ENCODE data around the gene THAP3. TPM values are rescaled to one million over a fixed set of nuclear protein-coding genes. Genes with fewer than 3 reads are reported as not detected.

The THAP3 gene, protein sequence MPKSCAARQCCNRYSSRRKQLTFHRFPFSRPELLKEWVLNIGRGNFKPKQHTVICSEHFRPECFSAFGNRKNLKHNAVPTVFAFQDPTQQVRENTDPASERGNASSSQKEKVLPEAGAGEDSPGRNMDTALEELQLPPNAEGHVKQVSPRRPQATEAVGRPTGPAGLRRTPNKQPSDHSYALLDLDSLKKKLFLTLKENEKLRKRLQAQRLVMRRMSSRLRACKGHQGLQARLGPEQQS
- 10 to 100 TPM; 17.4 to 27.6 TPM for total RNA-seq
- polyA plus RNA-seq (ENCODE audit: insufficient read length in 2 of 2), result 10 to 100 TPM; 30.6 to 31.8 TPM
- long read RNA-seq, donor 1, partial matches to known transcripts, result 7 of 12 reads
- long read RNA-seq, donor 1, other reads (novel, unspliced or antisense), result 0 of 12 reads
- long read RNA-seq, donor 2, result 0 reads
- long read RNA-seq, donor 3, result 0 reads
- long read RNA-seq, donor 4, partial matches to known transcripts, result 23 of 25 reads
- long read RNA-seq, donor 4, other reads (novel, unspliced or antisense), result 0 of 25 reads

DNA sequence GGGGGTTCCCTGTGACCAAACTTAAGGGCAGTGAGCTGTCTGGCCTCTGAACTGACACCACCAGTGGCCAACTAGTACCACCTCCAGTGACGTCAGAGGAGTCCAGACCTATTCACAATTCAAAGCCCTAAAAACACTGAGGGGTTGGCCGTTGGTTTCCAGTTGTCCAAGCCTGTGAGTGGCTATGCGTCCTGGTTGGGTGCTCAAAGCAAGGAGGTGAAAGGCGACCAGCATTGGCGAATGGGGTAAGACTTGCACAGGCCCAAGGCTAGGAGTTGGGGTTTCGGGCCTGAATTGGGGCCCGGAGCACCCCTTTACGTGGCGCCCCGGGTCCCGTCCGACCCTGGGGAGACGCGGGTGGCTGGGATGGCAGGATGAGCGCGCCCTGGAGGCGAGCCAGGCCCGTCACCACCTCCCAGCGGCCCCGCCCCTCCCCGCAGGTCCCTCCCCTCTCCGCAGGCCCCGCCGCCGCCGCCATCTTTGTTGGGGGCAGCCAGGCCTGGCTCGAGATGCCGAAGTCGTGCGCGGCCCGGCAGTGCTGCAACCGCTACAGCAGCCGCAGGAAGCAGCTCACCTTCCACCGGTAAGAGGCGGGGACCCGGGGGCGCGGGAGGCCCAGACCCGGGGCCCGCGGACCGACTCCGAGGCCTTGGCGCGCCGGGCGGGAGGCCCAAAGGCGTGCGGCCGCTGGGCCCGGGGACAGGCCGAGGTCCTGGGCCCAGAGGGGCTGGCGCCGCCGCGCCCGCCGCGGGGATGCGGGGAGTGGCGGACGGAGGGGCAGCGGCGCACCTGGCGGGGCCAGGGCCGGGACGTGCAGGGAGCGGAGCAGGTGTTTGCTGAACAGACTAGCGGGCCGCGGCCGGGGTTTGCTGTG, at the start of gene THAP3:
Gene THAP3, plus strand, starts transcription at position 159 of the 874 bp plus-strand sequence. Its CDS starts 351 bp downstream, at position 510.
- no peaks in the 10 kb centered on the region for H3K9me3 ChIP-seq (ENCODE audit: control insufficient read depth, insufficient read depth, low read length)
- peaks cover 23% of the 10 kb centered on the region for H3K4me1 ChIP-seq (ENCODE audit: control insufficient read depth, insufficient read depth, low read length)
- under 1% methylated on average over 72 of the region's 73 CpGs for WGBS (ENCODE audit: insufficient coverage)
- H3K4me3 ChIP-seq (ENCODE audit: low read depth, low read length), result peak within 1 kb of the TSS; percentile 62
- H3K36me3 ChIP-seq (ENCODE audit: control insufficient read depth, insufficient read depth, low read length), result peaks cover 79% of the 10 kb centered on the region
- peak in 3 of 6 donors; percentile 44 to 95 (median 95) for DNase-seq (ENCODE audit: low read depth in 4 of 6, low spot score in 6 of 6)
- H3K27me3 ChIP-seq (ENCODE audit: control insufficient read depth, insufficient read depth, low read length), result no peaks in the 10 kb centered on the region
- H3K27ac ChIP-seq (ENCODE audit: low read depth, low read length), result peak within 1 kb of the TSS; percentile 84

DNA sequence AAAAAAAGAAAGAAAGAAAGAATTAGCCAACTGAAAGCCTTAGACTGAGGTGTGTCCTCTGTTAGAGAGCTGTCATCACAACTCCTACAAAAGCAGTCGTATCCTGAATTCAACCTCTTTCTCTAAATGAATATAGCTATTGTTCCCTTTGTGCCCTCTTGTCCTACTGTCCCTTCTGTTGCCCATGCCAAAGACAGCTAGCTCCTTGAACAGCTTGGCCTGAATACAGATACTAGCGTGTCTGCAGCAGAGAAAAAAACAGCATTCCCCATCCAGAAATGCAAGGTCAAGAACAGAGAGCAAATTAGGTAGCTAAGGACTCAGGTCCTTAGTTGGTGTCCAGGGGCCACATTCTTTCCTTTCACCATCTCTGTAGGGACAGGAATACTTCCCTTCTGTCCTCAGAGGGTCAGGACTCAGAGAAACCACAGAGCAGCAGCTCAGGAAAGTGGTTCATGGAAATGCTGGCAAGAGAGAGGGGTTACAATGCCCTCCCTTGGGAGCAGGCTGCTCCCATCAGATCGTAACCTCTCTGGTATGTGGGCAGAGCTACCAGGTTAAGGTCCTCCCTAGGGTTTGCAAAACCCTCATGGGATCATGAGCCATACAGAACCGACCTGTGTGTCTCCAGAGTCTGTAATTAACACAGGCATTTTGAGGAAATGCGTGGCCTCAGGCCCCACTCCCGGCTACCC, 46.7 kb upstream of the THAP3 start:
- H3K4me3 ChIP-seq (ENCODE audit: low read depth, low read length), result no peak overlapping the region
- H3K27me3 ChIP-seq (ENCODE audit: control insufficient read depth, insufficient read depth, low read length), result no peaks in the 10 kb centered on the region
- 73% methylated on average over 5 of the region's 6 CpGs for WGBS (ENCODE audit: insufficient coverage)
- DNase-seq (ENCODE audit: low read depth in 4 of 6, low spot score in 6 of 6), result peak in 2 of 6 donors; percentile 4 to 32
- peaks cover 22% of the 10 kb centered on the region for H3K36me3 ChIP-seq (ENCODE audit: control insufficient read depth, insufficient read depth, low read length)
- peaks cover 41% of the 10 kb centered on the region for H3K4me1 ChIP-seq (ENCODE audit: control insufficient read depth, insufficient read depth, low read length)
- H3K27ac ChIP-seq (ENCODE audit: low read depth, low read length), result peak overlapping the region; percentile 33
- no peaks in the 10 kb centered on the region for H3K9me3 ChIP-seq (ENCODE audit: control insufficient read depth, insufficient read depth, low read length)

DNA sequence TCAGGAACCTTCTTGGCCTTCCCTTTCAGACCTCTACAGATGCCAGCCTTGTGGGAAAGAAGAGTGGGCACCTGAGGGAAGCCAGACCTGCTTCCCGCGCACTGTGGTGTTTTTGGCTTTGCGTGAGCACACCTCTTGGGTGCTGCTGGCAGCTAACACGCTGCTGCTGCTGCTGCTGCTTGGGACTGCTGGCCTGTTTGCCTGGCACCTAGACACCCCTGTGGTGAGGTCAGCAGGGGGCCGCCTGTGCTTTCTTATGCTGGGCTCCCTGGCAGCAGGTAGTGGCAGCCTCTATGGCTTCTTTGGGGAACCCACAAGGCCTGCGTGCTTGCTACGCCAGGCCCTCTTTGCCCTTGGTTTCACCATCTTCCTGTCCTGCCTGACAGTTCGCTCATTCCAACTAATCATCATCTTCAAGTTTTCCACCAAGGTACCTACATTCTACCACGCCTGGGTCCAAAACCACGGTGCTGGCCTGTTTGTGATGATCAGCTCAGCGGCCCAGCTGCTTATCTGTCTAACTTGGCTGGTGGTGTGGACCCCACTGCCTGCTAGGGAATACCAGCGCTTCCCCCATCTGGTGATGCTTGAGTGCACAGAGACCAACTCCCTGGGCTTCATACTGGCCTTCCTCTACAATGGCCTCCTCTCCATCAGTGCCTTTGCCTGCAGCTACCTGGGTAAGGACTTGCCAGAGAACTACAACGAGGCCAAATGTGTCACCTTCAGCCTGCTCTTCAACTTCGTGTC, 45.9 kb upstream of the THAP3 start:
- H3K4me3 ChIP-seq (ENCODE audit: low read depth, low read length), result peak overlapping the region; percentile 62
- 89% methylated on average over 14 of the region's 14 CpGs for WGBS (ENCODE audit: insufficient coverage)

DNA sequence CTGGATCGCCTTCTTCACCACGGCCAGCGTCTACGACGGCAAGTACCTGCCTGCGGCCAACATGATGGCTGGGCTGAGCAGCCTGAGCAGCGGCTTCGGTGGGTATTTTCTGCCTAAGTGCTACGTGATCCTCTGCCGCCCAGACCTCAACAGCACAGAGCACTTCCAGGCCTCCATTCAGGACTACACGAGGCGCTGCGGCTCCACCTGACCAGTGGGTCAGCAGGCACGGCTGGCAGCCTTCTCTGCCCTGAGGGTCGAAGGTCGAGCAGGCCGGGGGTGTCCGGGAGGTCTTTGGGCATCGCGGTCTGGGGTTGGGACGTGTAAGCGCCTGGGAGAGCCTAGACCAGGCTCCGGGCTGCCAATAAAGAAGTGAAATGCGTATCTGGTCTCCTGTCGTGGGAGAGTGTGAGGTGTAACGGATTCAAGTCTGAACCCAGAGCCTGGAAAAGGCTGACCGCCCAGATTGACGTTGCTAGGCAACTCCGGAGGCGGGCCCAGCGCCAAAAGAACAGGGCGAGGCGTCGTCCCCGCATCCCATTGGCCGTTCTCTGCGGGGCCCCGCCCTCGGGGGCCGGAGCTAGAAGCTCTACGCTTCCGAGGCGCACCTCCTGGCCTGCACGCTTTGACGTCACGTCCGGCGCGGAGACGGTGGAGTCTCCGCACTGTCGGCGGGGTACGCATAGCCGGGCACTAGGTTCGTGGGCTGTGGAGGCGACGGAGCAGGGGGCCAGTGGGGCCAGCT, 45.1 kb upstream of the THAP3 start, which contains the start of gene ZBTB48:
Gene ZBTB48, plus strand, starts transcription at position 621 of the 745 bp plus-strand sequence. CDS start 616 bp downstream, outside the sequence.
- H3K4me3 ChIP-seq (ENCODE audit: low read depth, low read length), result peak within 1 kb of the TSS; percentile 62
- H3K4me1 ChIP-seq (ENCODE audit: control insufficient read depth, insufficient read depth, low read length), result peaks cover 41% of the 10 kb centered on the region
- no peaks in the 10 kb centered on the region for H3K9me3 ChIP-seq (ENCODE audit: control insufficient read depth, insufficient read depth, low read length)
- WGBS (ENCODE audit: insufficient coverage), result 12% methylated on average over 58 of the region's 58 CpGs
- peak; percentile 93 to 100 (median 98) for DNase-seq (ENCODE audit: low read depth in 4 of 6, low spot score in 6 of 6)
- no peaks in the 10 kb centered on the region for H3K27me3 ChIP-seq (ENCODE audit: control insufficient read depth, insufficient read depth, low read length)
- H3K36me3 ChIP-seq (ENCODE audit: control insufficient read depth, insufficient read depth, low read length), result peaks cover 29% of the 10 kb centered on the region
- H3K27ac ChIP-seq (ENCODE audit: low read depth, low read length), result peak within 1 kb of the TSS; percentile 94

More for the DNA sequence above, 45.9 kb upstream of the THAP3 start:
- DNase-seq (ENCODE audit: low read depth in 4 of 6, low spot score in 6 of 6), result no peak
- Histone ChIP-seq H3K36me3 (ENCODE audit: control insufficient read depth, insufficient read depth, low read length) (peaks cover 22% of the 10 kb centered on the region), H3K27ac (ENCODE audit: low read depth, low read length) (peak overlapping the region; percentile 94), H3K4me1 (ENCODE audit: control insufficient read depth, insufficient read depth, low read length) (peaks cover 41% of the 10 kb centered on the region), H3K9me3 (ENCODE audit: control insufficient read depth, insufficient read depth, low read length) (no peaks in the 10 kb centered on the region), H3K27me3 (ENCODE audit: control insufficient read depth, insufficient read depth, low read length) (no peaks in the 10 kb centered on the region)

DNA sequence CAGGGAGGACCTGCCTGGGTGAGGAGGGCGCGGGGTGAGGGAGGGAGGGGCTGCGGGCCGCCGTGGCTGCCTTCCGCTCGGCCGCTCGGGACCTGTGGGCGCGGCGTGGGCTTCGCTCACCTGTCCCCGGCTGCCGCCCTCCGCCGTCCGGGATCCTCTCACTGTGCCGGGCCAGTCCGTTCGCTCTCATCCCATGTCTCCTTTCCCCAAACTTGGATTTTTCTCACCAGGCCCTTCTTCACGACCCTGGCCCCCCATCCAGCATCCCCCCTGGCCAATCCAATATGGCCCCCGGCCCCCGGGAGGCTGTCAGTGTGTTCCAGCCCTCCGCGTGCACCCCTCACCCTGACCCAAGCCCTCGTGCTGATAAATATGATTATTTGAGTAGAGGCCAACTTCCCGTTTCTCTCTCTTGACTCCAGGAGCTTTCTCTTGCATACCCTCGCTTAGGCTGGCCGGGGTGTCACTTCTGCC, 44.5 kb upstream of the THAP3 start:
- DNase-seq (ENCODE audit: low read depth in 4 of 6, low spot score in 6 of 6), result no peak
- Histone ChIP-seq H3K9me3 (ENCODE audit: control insufficient read depth, insufficient read depth, low read length) (no peaks in the 10 kb centered on the region), H3K27me3 (ENCODE audit: control insufficient read depth, insufficient read depth, low read length) (no peaks in the 10 kb centered on the region), H3K27ac (ENCODE audit: low read depth, low read length) (peak overlapping the region; percentile 94), H3K4me1 (ENCODE audit: control insufficient read depth, insufficient read depth, low read length) (peaks cover 41% of the 10 kb centered on the region), H3K36me3 (ENCODE audit: control insufficient read depth, insufficient read depth, low read length) (peaks cover 32% of the 10 kb centered on the region), H3K4me3 (ENCODE audit: low read depth, low read length) (peak overlapping the region; percentile 62)
- WGBS (ENCODE audit: insufficient coverage), result under 1% methylated on average over 26 of the region's 30 CpGs

DNA sequence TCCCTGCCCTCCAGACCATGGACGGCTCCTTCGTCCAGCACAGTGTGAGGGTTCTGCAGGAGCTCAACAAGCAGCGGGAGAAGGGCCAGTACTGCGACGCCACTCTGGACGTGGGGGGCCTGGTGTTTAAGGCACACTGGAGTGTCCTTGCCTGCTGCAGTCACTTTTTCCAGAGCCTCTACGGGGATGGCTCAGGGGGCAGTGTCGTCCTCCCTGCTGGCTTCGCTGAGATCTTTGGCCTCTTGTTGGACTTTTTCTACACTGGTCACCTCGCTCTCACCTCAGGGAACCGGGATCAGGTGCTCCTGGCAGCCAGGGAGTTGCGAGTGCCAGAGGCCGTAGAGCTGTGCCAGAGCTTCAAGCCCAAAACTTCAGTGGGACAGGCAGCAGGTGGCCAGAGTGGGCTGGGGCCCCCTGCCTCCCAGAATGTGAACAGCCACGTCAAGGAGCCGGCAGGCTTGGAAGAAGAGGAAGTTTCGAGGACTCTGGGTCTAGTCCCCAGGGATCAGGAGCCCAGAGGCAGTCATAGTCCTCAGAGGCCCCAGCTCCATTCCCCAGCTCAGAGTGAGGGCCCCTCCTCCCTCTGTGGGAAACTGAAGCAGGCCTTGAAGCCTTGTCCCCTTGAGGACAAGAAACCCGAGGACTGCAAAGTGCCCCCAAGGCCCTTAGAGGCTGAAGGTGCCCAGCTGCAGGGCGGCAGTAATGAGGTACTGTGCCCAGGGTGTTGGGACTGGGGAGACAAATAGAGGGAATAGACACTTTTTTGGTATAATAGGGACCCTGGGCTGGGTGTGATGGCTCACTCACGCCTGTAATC, 43.9 kb upstream of the THAP3 start:
- H3K27me3 ChIP-seq (ENCODE audit: control insufficient read depth, insufficient read depth, low read length), result no peaks in the 10 kb centered on the region
- DNase-seq (ENCODE audit: low read depth in 4 of 6, low spot score in 6 of 6), result no peak
- H3K4me1 ChIP-seq (ENCODE audit: control insufficient read depth, insufficient read depth, low read length), result peaks cover 41% of the 10 kb centered on the region
- H3K4me3 ChIP-seq (ENCODE audit: low read depth, low read length), result peak overlapping the region; percentile 62
- 36% methylated on average over 19 of the region's 19 CpGs for WGBS (ENCODE audit: insufficient coverage)
- H3K36me3 ChIP-seq (ENCODE audit: control insufficient read depth, insufficient read depth, low read length), result peaks cover 38% of the 10 kb centered on the region
- no peaks in the 10 kb centered on the region for H3K9me3 ChIP-seq (ENCODE audit: control insufficient read depth, insufficient read depth, low read length)
- peak overlapping the region; percentile 94 for H3K27ac ChIP-seq (ENCODE audit: low read depth, low read length)

DNA sequence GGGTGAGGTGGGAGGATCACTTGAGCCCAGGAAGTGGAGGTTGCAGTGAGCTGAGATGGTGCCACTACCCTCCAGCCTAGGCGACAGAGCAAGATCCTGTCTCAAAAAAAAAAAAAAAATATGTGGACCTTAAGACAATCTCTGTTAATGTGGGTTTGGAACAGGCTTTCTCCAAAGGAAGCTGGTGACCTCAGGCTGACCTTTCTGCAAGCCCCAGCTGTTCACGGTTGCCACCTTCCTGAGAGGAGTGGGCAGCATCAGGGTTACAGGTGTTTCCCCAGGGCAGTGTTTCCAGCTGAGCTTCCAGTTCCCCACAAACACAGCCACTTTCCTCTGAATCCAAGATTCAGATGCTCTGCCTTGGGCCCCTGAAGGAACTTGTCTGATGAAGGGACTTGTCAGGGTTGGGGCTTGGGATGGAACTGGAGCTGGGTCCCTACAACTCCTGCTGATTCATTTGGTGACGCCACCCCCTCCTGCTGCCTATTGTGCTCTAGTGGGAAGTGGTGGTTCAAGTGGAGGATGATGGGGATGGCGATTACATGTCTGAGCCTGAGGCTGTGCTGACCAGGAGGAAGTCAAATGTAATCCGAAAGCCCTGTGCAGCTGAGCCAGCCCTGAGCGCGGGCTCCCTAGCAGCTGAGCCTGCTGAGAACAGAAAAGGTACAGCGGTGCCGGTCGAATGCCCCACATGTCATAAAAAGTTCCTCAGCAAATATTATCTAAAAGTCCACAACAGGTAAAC, 42.9 kb upstream of the THAP3 start:
- H3K9me3 ChIP-seq (ENCODE audit: control insufficient read depth, insufficient read depth, low read length), result no peaks in the 10 kb centered on the region
- DNase-seq (ENCODE audit: low read depth in 4 of 6, low spot score in 6 of 6), result no peak
- H3K4me3 ChIP-seq (ENCODE audit: low read depth, low read length), result no peak overlapping the region
- WGBS (ENCODE audit: insufficient coverage), result 88% methylated on average over 9 of the region's 10 CpGs
- peaks cover 47% of the 10 kb centered on the region for H3K4me1 ChIP-seq (ENCODE audit: control insufficient read depth, insufficient read depth, low read length)
- H3K27ac ChIP-seq (ENCODE audit: low read depth, low read length), result no peak overlapping the region
- H3K27me3 ChIP-seq (ENCODE audit: control insufficient read depth, insufficient read depth, low read length), result no peaks in the 10 kb centered on the region
- peaks cover 48% of the 10 kb centered on the region for H3K36me3 ChIP-seq (ENCODE audit: control insufficient read depth, insufficient read depth, low read length)
